ENCODE data around the gene KIAA1958. TPM values are rescaled to one million over a fixed set of nuclear protein-coding genes. Genes with fewer than 3 reads are reported as not detected.

Gene KIAA1958
- total and polyA plus RNA-seq, 4 donors: 0.99 to 7.1 (median 3.3) TPM

DNA sequence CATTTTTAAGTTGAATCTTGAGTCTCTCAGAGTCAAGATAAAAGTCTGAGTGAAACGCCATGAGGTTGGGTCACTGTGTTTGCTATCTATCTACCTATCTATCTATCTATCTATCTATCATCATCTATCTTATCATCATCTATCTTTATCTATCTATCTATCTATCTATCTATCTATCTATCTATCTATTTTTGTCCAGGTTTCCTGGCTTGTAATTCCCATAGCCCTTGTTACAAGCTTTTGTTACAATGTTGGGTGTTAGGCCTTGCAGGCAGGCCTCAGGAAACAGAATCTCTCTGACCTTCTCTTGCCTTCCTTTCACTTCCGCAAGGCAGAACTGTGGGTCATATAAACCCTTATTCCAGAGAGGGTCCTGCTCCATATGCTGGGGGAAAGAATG is 12.6 kb upstream of the KIAA1958 start:
- H3K27ac ChIP-seq (ENCODE audit: low read depth in 1 of 2, low read length in 2 of 2): no peak overlapping the region
- DNase-seq (ENCODE audit: low spot score): no peak
- H3K4me1 ChIP-seq (ENCODE audit: control insufficient read depth in 4 of 4, insufficient read depth in 4 of 4, low read length in 3 of 4): no peaks in the 10 kb centered on the region
- peaks cover under 1 to 32% (median 14%) of the 10 kb centered on the region in 4 donors for H3K36me3 ChIP-seq (ENCODE audit: control insufficient read depth in 4 of 4, insufficient read depth in 3 of 4, low read depth in 1 of 4, low read length in 3 of 4)
- H3K9me3 ChIP-seq (ENCODE audit: control insufficient read depth in 4 of 4, low read length in 3 of 4): peaks cover 0 to 7% (median 5%) of the 10 kb centered on the region in 4 donors
- TF ChIP-seq GABPA (IDR thresholded peaks at IDR 0.05 in 1 of 2, conservative IDR thresholded peaks at IDR 0.05 in 1 of 2) (no peak), SP1 (IDR thresholded peaks at IDR 0.05) (no peak), NR2F2 (IDR thresholded peaks at IDR 0.05) (no peak), JUND (IDR thresholded peaks at IDR 0.05) (no peak), FOXA2 (IDR thresholded peaks at IDR 0.05) (no peak), RAD21 (IDR thresholded peaks at IDR 0.05) (no peak), YY1 (IDR thresholded peaks at IDR 0.05) (no peak)
- TF ChIP-seq, protein P1, sequence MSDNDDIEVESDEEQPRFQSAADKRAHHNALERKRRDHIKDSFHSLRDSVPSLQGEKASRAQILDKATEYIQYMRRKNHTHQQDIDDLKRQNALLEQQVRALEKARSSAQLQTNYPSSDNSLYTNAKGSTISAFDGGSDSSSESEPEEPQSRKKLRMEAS (IDR thresholded peaks at IDR 0.05): no peak
- TF ChIP-seq, protein P2, sequence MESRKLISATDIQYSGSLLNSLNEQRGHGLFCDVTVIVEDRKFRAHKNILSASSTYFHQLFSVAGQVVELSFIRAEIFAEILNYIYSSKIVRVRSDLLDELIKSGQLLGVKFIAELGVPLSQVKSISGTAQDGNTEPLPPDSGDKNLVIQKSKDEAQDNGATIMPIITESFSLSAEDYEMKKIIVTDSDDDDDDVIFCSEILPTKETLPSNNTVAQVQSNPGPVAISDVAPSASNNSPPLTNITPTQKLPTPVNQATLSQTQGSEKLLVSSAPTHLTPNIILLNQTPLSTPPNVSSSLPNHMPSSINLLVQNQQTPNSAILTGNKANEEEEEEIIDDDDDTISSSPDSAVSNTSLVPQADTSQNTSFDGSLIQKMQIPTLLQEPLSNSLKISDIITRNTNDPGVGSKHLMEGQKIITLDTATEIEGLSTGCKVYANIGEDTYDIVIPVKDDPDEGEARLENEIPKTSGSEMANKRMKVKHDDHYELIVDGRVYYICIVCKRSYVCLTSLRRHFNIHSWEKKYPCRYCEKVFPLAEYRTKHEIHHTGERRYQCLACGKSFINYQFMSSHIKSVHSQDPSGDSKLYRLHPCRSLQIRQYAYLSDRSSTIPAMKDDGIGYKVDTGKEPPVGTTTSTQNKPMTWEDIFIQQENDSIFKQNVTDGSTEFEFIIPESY (IDR thresholded peaks at IDR 0.05): no peak
- TF ChIP-seq, protein P3, sequence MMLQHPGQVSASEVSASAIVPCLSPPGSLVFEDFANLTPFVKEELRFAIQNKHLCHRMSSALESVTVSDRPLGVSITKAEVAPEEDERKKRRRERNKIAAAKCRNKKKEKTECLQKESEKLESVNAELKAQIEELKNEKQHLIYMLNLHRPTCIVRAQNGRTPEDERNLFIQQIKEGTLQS (IDR thresholded peaks at IDR 0.05): no peak
- WGBS: 98% methylated on average over 2 of the region's 2 CpGs
- H3K4me3 ChIP-seq (ENCODE audit: low read depth in 1 of 3, low read length in 3 of 3): no peak overlapping the region
- no peak overlapping the region for H3K9ac ChIP-seq (ENCODE audit: low read depth in 1 of 2, low read length in 2 of 2)
- H3K27me3 ChIP-seq (ENCODE audit: control insufficient read depth in 4 of 4, insufficient read depth in 4 of 4, low read length in 3 of 4): no peaks in the 10 kb centered on the region

DNA sequence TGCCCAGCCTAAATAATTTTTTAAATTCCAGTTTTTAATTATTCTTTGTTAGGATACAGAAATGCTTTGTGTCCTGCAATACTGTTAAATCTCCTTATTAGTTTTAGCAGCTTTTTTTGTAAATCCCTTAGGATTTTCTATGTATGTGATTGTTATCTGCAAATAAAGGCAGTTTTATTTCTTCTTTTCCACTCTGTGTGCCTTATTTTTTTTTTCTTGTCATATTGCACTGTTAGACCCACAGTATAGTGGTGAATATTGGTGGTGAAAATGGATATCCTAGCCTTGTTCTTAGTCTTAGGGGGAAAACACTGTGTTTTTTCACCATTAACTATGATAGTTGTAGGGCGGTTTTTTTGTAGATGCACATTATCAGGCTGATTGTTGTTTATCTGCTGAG is 11.3 kb upstream of the KIAA1958 start:
- Histone ChIP-seq H3K9ac (ENCODE audit: low read depth in 1 of 2, low read length in 2 of 2) (no peak overlapping the region), H3K36me3 (ENCODE audit: control insufficient read depth in 4 of 4, insufficient read depth in 3 of 4, low read depth in 1 of 4, low read length in 3 of 4) (peaks cover 2 to 30% (median 13%) of the 10 kb centered on the region in 4 donors), H3K27ac (ENCODE audit: low read depth in 1 of 2, low read length in 2 of 2) (no peak overlapping the region), H3K27me3 (ENCODE audit: control insufficient read depth in 4 of 4, insufficient read depth in 4 of 4, low read length in 3 of 4) (no peaks in the 10 kb centered on the region), H3K9me3 (ENCODE audit: control insufficient read depth in 4 of 4, low read length in 3 of 4) (peaks cover 0 to 7% (median 5%) of the 10 kb centered on the region in 4 donors), H3K4me3 (ENCODE audit: low read depth in 1 of 3, low read length in 3 of 3) (no peak overlapping the region), H3K4me1 (ENCODE audit: control insufficient read depth in 4 of 4, insufficient read depth in 4 of 4, low read length in 3 of 4) (no peaks in the 10 kb centered on the region)
- 99% methylated on average over 1 of the region's 1 CpG for WGBS
- DNase-seq (ENCODE audit: low spot score): no peak
- no peak for TF ChIP-seq RXRA (IDR thresholded peaks at IDR 0.05)
- TF ChIP-seq EGR1 (IDR thresholded peaks at IDR 0.05; ENCODE audit: low read depth in 2 of 2): no peak
- TF ChIP-seq HNF4A (conservative IDR thresholded peaks at IDR 0.05): no peak
- no peak for TF ChIP-seq FOXA2 (IDR thresholded peaks at IDR 0.05)
- no peak for TF ChIP-seq RAD21 (IDR thresholded peaks at IDR 0.05)
- TF ChIP-seq, protein P4, sequence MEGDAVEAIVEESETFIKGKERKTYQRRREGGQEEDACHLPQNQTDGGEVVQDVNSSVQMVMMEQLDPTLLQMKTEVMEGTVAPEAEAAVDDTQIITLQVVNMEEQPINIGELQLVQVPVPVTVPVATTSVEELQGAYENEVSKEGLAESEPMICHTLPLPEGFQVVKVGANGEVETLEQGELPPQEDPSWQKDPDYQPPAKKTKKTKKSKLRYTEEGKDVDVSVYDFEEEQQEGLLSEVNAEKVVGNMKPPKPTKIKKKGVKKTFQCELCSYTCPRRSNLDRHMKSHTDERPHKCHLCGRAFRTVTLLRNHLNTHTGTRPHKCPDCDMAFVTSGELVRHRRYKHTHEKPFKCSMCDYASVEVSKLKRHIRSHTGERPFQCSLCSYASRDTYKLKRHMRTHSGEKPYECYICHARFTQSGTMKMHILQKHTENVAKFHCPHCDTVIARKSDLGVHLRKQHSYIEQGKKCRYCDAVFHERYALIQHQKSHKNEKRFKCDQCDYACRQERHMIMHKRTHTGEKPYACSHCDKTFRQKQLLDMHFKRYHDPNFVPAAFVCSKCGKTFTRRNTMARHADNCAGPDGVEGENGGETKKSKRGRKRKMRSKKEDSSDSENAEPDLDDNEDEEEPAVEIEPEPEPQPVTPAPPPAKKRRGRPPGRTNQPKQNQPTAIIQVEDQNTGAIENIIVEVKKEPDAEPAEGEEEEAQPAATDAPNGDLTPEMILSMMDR (IDR thresholded peaks at IDR 0.05; ENCODE audit: low read depth, low read length, missing input control): no peak
- TF ChIP-seq JUND (IDR thresholded peaks at IDR 0.05): no peak
- TF ChIP-seq TAF1 (conservative IDR thresholded peaks at IDR 0.05): no peak
- TF ChIP-seq NR2F2 (IDR thresholded peaks at IDR 0.05): no peak
- TF ChIP-seq SP1 (IDR thresholded peaks at IDR 0.05): no peak
- TF ChIP-seq, protein P1 (IDR thresholded peaks at IDR 0.05): no peak
- no peak for TF ChIP-seq YY1 (IDR thresholded peaks at IDR 0.05)
- TF ChIP-seq, protein P3 (IDR thresholded peaks at IDR 0.05): no peak
- TF ChIP-seq HNF4G (IDR thresholded peaks at IDR 0.05): no peak
- TF ChIP-seq, protein P5, sequence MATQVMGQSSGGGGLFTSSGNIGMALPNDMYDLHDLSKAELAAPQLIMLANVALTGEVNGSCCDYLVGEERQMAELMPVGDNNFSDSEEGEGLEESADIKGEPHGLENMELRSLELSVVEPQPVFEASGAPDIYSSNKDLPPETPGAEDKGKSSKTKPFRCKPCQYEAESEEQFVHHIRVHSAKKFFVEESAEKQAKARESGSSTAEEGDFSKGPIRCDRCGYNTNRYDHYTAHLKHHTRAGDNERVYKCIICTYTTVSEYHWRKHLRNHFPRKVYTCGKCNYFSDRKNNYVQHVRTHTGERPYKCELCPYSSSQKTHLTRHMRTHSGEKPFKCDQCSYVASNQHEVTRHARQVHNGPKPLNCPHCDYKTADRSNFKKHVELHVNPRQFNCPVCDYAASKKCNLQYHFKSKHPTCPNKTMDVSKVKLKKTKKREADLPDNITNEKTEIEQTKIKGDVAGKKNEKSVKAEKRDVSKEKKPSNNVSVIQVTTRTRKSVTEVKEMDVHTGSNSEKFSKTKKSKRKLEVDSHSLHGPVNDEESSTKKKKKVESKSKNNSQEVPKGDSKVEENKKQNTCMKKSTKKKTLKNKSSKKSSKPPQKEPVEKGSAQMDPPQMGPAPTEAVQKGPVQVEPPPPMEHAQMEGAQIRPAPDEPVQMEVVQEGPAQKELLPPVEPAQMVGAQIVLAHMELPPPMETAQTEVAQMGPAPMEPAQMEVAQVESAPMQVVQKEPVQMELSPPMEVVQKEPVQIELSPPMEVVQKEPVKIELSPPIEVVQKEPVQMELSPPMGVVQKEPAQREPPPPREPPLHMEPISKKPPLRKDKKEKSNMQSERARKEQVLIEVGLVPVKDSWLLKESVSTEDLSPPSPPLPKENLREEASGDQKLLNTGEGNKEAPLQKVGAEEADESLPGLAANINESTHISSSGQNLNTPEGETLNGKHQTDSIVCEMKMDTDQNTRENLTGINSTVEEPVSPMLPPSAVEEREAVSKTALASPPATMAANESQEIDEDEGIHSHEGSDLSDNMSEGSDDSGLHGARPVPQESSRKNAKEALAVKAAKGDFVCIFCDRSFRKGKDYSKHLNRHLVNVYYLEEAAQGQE (IDR thresholded peaks at IDR 0.05): no peak
- TF ChIP-seq, protein P2 (IDR thresholded peaks at IDR 0.05): no peak
- no peak for TF ChIP-seq GABPA (IDR thresholded peaks at IDR 0.05 in 1 of 2, conservative IDR thresholded peaks at IDR 0.05 in 1 of 2)
- TF ChIP-seq FOXA1 (IDR thresholded peaks at IDR 0.05): no peak

Measured in liver (tissue), 9 donors.